ENCODE data around the gene RNPC3. TPM values are rescaled to one million over a fixed set of nuclear protein-coding genes. Genes with fewer than 3 reads are reported as not detected.

RNPC3 gene
- total RNA-seq (10 to 100 TPM; 26.8 to 46.7 (median 41.4) TPM), polyA plus RNA-seq (1 to 10 TPM; 4.7 to 7.4 (median 5.5) TPM)
- long read RNA-seq, donor 1 = 0 reads
- long read RNA-seq, donor 2, partial matches to known transcripts = 0 of 4 reads
- long read RNA-seq, donor 2, other reads (novel, unspliced or antisense) = 0 of 4 reads
- long read RNA-seq, donor 3, partial matches to known transcripts = 5 of 5 reads
- long read RNA-seq, donor 3, other reads (novel, unspliced or antisense) = 0 of 5 reads
- long read RNA-seq, donor 4, partial matches to known transcripts = 0 of 1 reads
- long read RNA-seq, donor 4, other reads (novel, unspliced or antisense) = 0 of 1 reads
- long read RNA-seq, donor 5, partial matches to known transcripts = 5 of 6 reads
- long read RNA-seq, donor 5, other reads (novel, unspliced or antisense) = 0 of 6 reads
- long read RNA-seq, donor 6 = 0 reads
- long read RNA-seq, donor 7, partial matches to known transcripts = 0 of 1 reads
- long read RNA-seq, donor 7, other reads (novel, unspliced or antisense) = 0 of 1 reads
- long read RNA-seq, donor 8, partial matches to known transcripts = 6 of 6 reads
- long read RNA-seq, donor 8, other reads (novel, unspliced or antisense) = 0 of 6 reads
- long read RNA-seq, donor 9, partial matches to known transcripts = 0 of 2 reads
- long read RNA-seq, donor 9, other reads (novel, unspliced or antisense) = 0 of 2 reads
- long read RNA-seq, donor 10, partial matches to known transcripts = 0 of 1 reads
- long read RNA-seq, donor 10, other reads (novel, unspliced or antisense) = 0 of 1 reads

- 0 to 1% (median 1%) methylated on average over 42 to 60 of the region's 62 CpGs for WGBS, 5 donors
- H3K36me3 ChIP-seq = peaks cover 0 to 13% (median 8%) of the 10 kb centered on the region in 4 donors
- no peaks in the 10 kb centered on the region for H3K27me3 ChIP-seq
- H3K9me3 ChIP-seq = no peaks in the 10 kb centered on the region
- peaks cover 14 to 54% (median 40%) of the 10 kb centered on the region in 4 donors for H3K4me1 ChIP-seq
- H3K27ac ChIP-seq = peak within 1 kb of the TSS; percentile 92 to 99 (median 94)
- TF ChIP-seq POLR2AphosphoS5 (IDR thresholded peaks at IDR 0.05) (peak in 2 of 3 donors; percentile 47 to 60), CTCF (IDR thresholded peaks at IDR 0.05) (no peak), POLR2A (IDR thresholded peaks at IDR 0.05) (peak in 1 of 4 donors; percentile 5), EP300 (IDR thresholded peaks at IDR 0.05) (no peak)
- H3K4me3 ChIP-seq = peak within 1 kb of the TSS; percentile 71 to 80 (median 78)
- peak; percentile 91 to 96 for DNase-seq
- intact Hi-C loops (cut with DNase I; ENCODE audit: low total_unique reads) = no loop called here
Measured at GRCh38 chr1:103525607-103526507, at the start of gene RNPC3. Gene RNPC3, plus strand, starts transcription at chr1:103525699. Its CDS starts 372 bp downstream, at chr1:103526071.

GRCh38 chr1:103477101-103477500 is 48.4 kb upstream of the RNPC3 start:
- no peaks in the 10 kb centered on the region for H3K9me3 ChIP-seq
- intact Hi-C loops (cut with DNase I; ENCODE audit: low total_unique reads) = no loop called here
- DNase-seq = no peak
- no peaks in the 10 kb centered on the region for H3K4me1 ChIP-seq
- H3K27ac ChIP-seq = no peak overlapping the region
- no peaks in the 10 kb centered on the region for H3K27me3 ChIP-seq
- TF ChIP-seq EP300 (IDR thresholded peaks at IDR 0.05) (no peak), POLR2A (IDR thresholded peaks at IDR 0.05) (no peak), POLR2AphosphoS5 (IDR thresholded peaks at IDR 0.05) (no peak), CTCF (IDR thresholded peaks at IDR 0.05) (no peak)
- no peak overlapping the region for H3K4me3 ChIP-seq
- no peaks in the 10 kb centered on the region for H3K36me3 ChIP-seq

GRCh38 chr1:103489935-103490334 is 35.6 kb upstream of the RNPC3 start:
- Histone ChIP-seq H3K27me3 (no peaks in the 10 kb centered on the region), H3K4me1 (no peaks in the 10 kb centered on the region), H3K9me3 (peaks cover 0 to 5% (median 0%) of the 10 kb centered on the region in 4 donors), H3K4me3 (no peak overlapping the region), H3K36me3 (no peaks in the 10 kb centered on the region), H3K27ac (no peak overlapping the region)
- TF ChIP-seq EP300 (IDR thresholded peaks at IDR 0.05) (no peak), POLR2A (IDR thresholded peaks at IDR 0.05) (no peak), CTCF (IDR thresholded peaks at IDR 0.05) (no peak), POLR2AphosphoS5 (IDR thresholded peaks at IDR 0.05) (no peak)
- intact Hi-C loops (cut with DNase I; ENCODE audit: low total_unique reads) = no loop called here
- peak in 1 of 2 donors; percentile 3 for DNase-seq
